HEK293 (cell line): Measurements from ENCODE around the gene MED29.

Source experiments
- CTCF ChIA-PET: fragments of 350-600 bp; formaldehyde crosslinking; extraction: SDS; loops from one replicate; lab custom pipeline; 2021; ENCODE audit warnings: antibody characterized with exemption; lab: Yijun Ruan, JAX
- POLR2A ChIA-PET: fragments of 300-600 bp; formaldehyde crosslinking; extraction: SDS; loops from one replicate; lab custom pipeline; 2020; ENCODE audit warnings: antibody characterized with exemption, inconsistent platforms; lab: Yijun Ruan, JAX
- H3K27ac ChIP-seq: fragments of 200-500 bp; sonication (Bioruptor generic); 2 replicates; pipeline ENCODE4 v1.5.1; 2014; ENCODE audit warnings: low read depth, low read length, control low read depth, inconsistent platforms; ENCODE audit errors: extremely low read depth
- H3K36me3 ChIP-seq, 2 experiments: fragments of 200-500 bp in 1 of 2; sonication (Bioruptor generic) in 1 of 2; 1 replicate in 1 of 2; 2 replicates in 1 of 2; pipeline ENCODE4 v1.5.1; 2014 to 2017; ENCODE audit warnings: inconsistent platforms in 2 of 2, low read length in 2 of 2; ENCODE audit not compliant: control insufficient read depth in 2 of 2, insufficient read depth in 1 of 2
- H3K4me1 ChIP-seq: fragments of 200-500 bp; sonication (Bioruptor generic); 2 replicates; pipeline ENCODE4 v1.5.1; 2014; ENCODE audit warnings: mild to moderate bottlenecking, low read length, inconsistent platforms; ENCODE audit not compliant: control insufficient read depth, insufficient read depth
- H3K4me3 ChIP-seq: 2 replicates; pipeline ENCODE4 v1.5.1; 2011; ENCODE audit warnings: low read depth, mild to moderate bottlenecking, control low read depth, low read length, moderate library complexity
- H3K9me3 ChIP-seq: fragments of 200-500 bp; sonication (Bioruptor generic); 2 replicates; pipeline ENCODE4 v1.5.1; 2014; ENCODE audit warnings: low read depth, low read length, inconsistent platforms; ENCODE audit not compliant: control insufficient read depth, insufficient read depth
- GLIS1 ChIP-seq: fragments of 450-650 bp; formaldehyde crosslinking; IDR thresholded peaks from 2 replicates; pipeline ENCODE4 v1.5.1; 2016; ENCODE audit warnings: missing biosample characterization, missing genetic modification characterization
- KLF1 ChIP-seq: fragments of 450-650 bp; formaldehyde crosslinking; IDR thresholded peaks from 2 replicates; pipeline ENCODE4 v1.5.1; 2016; ENCODE audit warnings: missing biosample characterization, missing genetic modification characterization
- KLF17 ChIP-seq: fragments of 450-650 bp; formaldehyde crosslinking; IDR thresholded peaks from 2 replicates; pipeline ENCODE4 v1.5.1; 2016; ENCODE audit warnings: missing biosample characterization, missing genetic modification characterization
- KLF8 ChIP-seq: fragments of 450-650 bp; formaldehyde crosslinking; IDR thresholded peaks from 2 replicates; pipeline ENCODE4 v1.5.1; 2016; ENCODE audit warnings: missing biosample characterization, missing genetic modification characterization
- MYNN ChIP-seq: fragments of 450-650 bp; formaldehyde crosslinking; IDR thresholded peaks from 2 replicates; pipeline ENCODE4 v1.5.1; 2016; ENCODE audit warnings: missing biosample characterization, missing genetic modification characterization, borderline replicate concordance
- OSR2 ChIP-seq: fragments of 450-650 bp; formaldehyde crosslinking; IDR thresholded peaks from 2 replicates; pipeline ENCODE4 v1.5.1; 2016; ENCODE audit warnings: missing biosample characterization, missing genetic modification characterization
- RBAK ChIP-seq: fragments of 450-650 bp; formaldehyde crosslinking; IDR thresholded peaks from 2 replicates; pipeline ENCODE4 v1.5.1; 2016; ENCODE audit warnings: missing biosample characterization, missing genetic modification characterization
- ZBTB21 ChIP-seq: fragments of 450-650 bp; formaldehyde crosslinking; IDR thresholded peaks from 2 replicates; pipeline ENCODE4 v1.5.1; 2017; ENCODE audit warnings: missing biosample characterization, missing genetic modification characterization
- ZBTB26 ChIP-seq: fragments of 450-650 bp; formaldehyde crosslinking; optimal IDR thresholded peaks from 2 replicates; pipeline ENCODE3; 2016; ENCODE audit warnings: missing biosample characterization, mild to moderate bottlenecking, missing genetic modification characterization
- ZBTB48 ChIP-seq: fragments of 450-650 bp; formaldehyde crosslinking; IDR thresholded peaks from 2 replicates; pipeline ENCODE4 v1.5.1; 2016; ENCODE audit warnings: missing biosample characterization, missing genetic modification characterization
- ZBTB8A ChIP-seq: fragments of 450-650 bp; formaldehyde crosslinking; IDR thresholded peaks from 2 replicates; pipeline ENCODE4 v1.5.1; 2016; ENCODE audit warnings: missing biosample characterization, missing genetic modification characterization
- ZFP41 ChIP-seq: fragments of 450-650 bp; formaldehyde crosslinking; IDR thresholded peaks from 2 replicates; pipeline ENCODE4 v1.5.1; 2016; ENCODE audit warnings: missing biosample characterization, missing genetic modification characterization, borderline replicate concordance
- ZIC2 ChIP-seq: fragments of 450-650 bp; formaldehyde crosslinking; IDR thresholded peaks from 2 replicates; pipeline ENCODE4 v1.5.1; 2016; ENCODE audit warnings: missing biosample characterization, missing genetic modification characterization
- ZNF19 ChIP-seq: fragments of 450-650 bp; formaldehyde crosslinking; IDR thresholded peaks from 2 replicates; pipeline ENCODE4; 2016; ENCODE audit warnings: missing biosample characterization, missing genetic modification characterization, low read depth
- ZNF2 ChIP-seq: fragments of 450-650 bp; formaldehyde crosslinking; IDR thresholded peaks from 2 replicates; pipeline ENCODE4 v1.5.1; 2016; ENCODE audit warnings: missing biosample characterization, missing genetic modification characterization
- ZNF341 ChIP-seq: fragments of 450-650 bp; formaldehyde crosslinking; IDR thresholded peaks from 2 replicates; pipeline ENCODE4; 2016; ENCODE audit warnings: low read depth, missing biosample characterization, missing genetic modification characterization
- ZNF350 ChIP-seq: fragments of 450-650 bp; formaldehyde crosslinking; IDR thresholded peaks from 2 replicates; pipeline ENCODE4 v1.5.0; 2017; ENCODE audit warnings: missing biosample characterization, mild to moderate bottlenecking, missing genetic modification characterization
- ZNF426 ChIP-seq: fragments of 450-650 bp; formaldehyde crosslinking; IDR thresholded peaks from 2 replicates; pipeline ENCODE4 v1.5.1; 2017; ENCODE audit warnings: missing biosample characterization, missing genetic modification characterization, mild to moderate bottlenecking, inconsistent platforms, moderate library complexity
- ZNF600 ChIP-seq: fragments of 450-650 bp; formaldehyde crosslinking; IDR thresholded peaks from 2 replicates; pipeline ENCODE4 v1.5.1; 2016; ENCODE audit warnings: missing biosample characterization, missing genetic modification characterization
- ZNF792 ChIP-seq: fragments of 450-650 bp; formaldehyde crosslinking; IDR thresholded peaks from 2 replicates; pipeline ENCODE4 v1.5.1; 2016; ENCODE audit warnings: missing biosample characterization, missing genetic modification characterization
- TF ChIP-seq, protein P1 (sequence below): fragments of 450-650 bp; IDR thresholded peaks from 2 replicates; pipeline ENCODE4 v1.5.1; 2018; ENCODE audit warnings: missing biosample characterization, mild to moderate bottlenecking, missing genetic modification characterization

The MED29 gene

GRCh38 chr19:39362682-39363657 lies 28.2 kb upstream of the MED29 start:
- POLR2A ChIA-PET = interaction anchor here (0.6 to 2.2 kb wide), 7 partner anchors 10 to 118 kb away, joined by 3 to 13 read pairs (median 4); partner anchors contain the start of genes MED29, PAF1, RPS16 and SAMD4B
- CTCF ChIA-PET = interaction anchor here (0.9 to 1.3 kb wide), 7 partner anchors 21 to 176 kb away, joined by 3 to 7 read pairs (median 3); partner anchors contain the start of genes EID2B, PLEKHG2 and SAMD4B
- Histone ChIP-seq H3K36me3 (peaks cover 82 to 94% of the 10 kb centered on the region in 2 experiments), H3K9me3 (no peaks in the 10 kb centered on the region), H3K4me3 (no peak overlapping the region), H3K27ac (peak overlapping the region; percentile 41; the same call in 1 of the 2 replicates), H3K4me1 (no peaks in the 10 kb centered on the region)
- peak; percentile 68 for TF ChIP-seq KLF1 (tag by site-specific recombination)
- TF ChIP-seq KLF17 = peak; percentile 89
- no peak for TF ChIP-seq ZBTB26 (tag by site-specific recombination)

DNA sequence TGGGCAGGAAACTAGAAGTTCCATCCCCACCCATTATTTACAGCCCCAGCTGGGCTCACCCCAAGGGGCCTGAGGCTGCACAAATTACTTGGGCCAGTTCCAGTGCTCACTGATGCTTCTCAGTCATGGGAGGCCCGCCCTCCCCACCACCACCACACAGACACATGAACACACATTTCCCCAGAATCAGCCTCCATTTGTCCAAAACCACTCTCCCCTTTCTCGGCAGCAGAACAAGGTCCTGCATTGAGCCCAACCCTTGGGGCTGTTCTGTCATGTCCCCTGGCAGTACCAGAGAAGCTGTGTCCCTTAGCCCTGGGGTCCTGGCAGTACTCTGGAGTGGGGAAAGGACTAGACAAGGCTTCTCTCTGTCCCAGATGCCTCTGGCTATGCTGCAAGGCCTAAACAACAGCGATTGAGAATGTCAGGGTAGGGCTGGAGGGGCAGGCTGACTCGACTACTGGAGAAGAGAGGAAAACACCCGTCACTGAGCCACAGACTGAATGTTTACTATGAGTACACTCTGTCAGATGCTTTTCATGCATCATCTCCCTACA lies 27.2 kb upstream of the MED29 start:
- Histone ChIP-seq H3K4me1 (no peaks in the 10 kb centered on the region), H3K27ac (peak overlapping the region; percentile 41; the same call in 1 of the 2 replicates), H3K9me3 (no peaks in the 10 kb centered on the region), H3K36me3 (peaks cover 82 to 94% of the 10 kb centered on the region in 2 experiments), H3K4me3 (no peak overlapping the region)
- ChIA-PET POLR2A (interaction anchor here (1.5 kb wide), 1 partner anchor 22 kb away, joined by 3 read pairs; the partner anchor contains the start of gene SAMD4B), CTCF (interaction anchor here (1.0 to 1.2 kb wide), 4 partner anchors 9 to 36 kb away, joined by 3 to 4 read pairs (median 4); no protein-coding TSS in a partner anchor)
- TF ChIP-seq ZNF2 (tag by site-specific recombination) = no peak
- TF ChIP-seq GLIS1 = peak; percentile 73
- TF ChIP-seq ZNF350 = no peak
- TF ChIP-seq KLF8 (tag by site-specific recombination) = no peak
- no peak for TF ChIP-seq RBAK
- TF ChIP-seq ZIC2 (tag by site-specific recombination) = peak; percentile 72
- TF ChIP-seq ZNF341 (tag by site-specific recombination) = 0 out of 2 replicates have a peak, but pooled peaks have one; percentile 13
- TF ChIP-seq, protein P1, sequence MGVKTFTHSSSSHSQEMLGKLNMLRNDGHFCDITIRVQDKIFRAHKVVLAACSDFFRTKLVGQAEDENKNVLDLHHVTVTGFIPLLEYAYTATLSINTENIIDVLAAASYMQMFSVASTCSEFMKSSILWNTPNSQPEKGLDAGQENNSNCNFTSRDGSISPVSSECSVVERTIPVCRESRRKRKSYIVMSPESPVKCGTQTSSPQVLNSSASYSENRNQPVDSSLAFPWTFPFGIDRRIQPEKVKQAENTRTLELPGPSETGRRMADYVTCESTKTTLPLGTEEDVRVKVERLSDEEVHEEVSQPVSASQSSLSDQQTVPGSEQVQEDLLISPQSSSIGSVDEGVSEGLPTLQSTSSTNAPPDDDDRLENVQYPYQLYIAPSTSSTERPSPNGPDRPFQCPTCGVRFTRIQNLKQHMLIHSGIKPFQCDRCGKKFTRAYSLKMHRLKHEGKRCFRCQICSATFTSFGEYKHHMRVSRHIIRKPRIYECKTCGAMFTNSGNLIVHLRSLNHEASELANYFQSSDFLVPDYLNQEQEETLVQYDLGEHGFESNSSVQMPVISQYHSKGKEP (tag by site-specific recombination) = no peak
- 0 out of 2 replicates have a peak, but pooled peaks have one; percentile 24 for TF ChIP-seq ZNF600 (tag by site-specific recombination)
- no peak for TF ChIP-seq ZBTB21 (tag by site-specific recombination)
- no peak for TF ChIP-seq ZBTB8A (tag by site-specific recombination)
- no peak for TF ChIP-seq ZNF19 (tag by site-specific recombination)
- TF ChIP-seq OSR2 (tag by site-specific recombination) = no peak
- TF ChIP-seq MYNN (tag by site-specific recombination) = no peak
- TF ChIP-seq ZNF426 (tag by site-specific recombination) = no peak
- TF ChIP-seq ZNF792 (tag by site-specific recombination) = no peak
- no peak for TF ChIP-seq ZFP41 (tag by site-specific recombination)
- 0 out of 2 replicates have a peak, but pooled peaks have one; percentile 28 for TF ChIP-seq ZBTB48 (tag by site-specific recombination)
- peak; percentile 79 for TF ChIP-seq KLF1 (tag by site-specific recombination)
